Activated CD8-positive, alpha-beta T cell treated with anti-CD3 and anti-CD28 coated beads, Interleukin-2, amount 10 ng/mL, durations not matched to agents 7 days and 5 days (primary cell): ENCODE measurements around the gene LCE3E. TPM values are rescaled to one million over a fixed set of nuclear protein-coding genes. Genes with fewer than 3 reads are reported as not detected.

Source experiments
- ATAC-seq: fragments of 150-1000 bp; cut with Tn5 transposase; one replicate; pipeline ENCODE4 v1.10.0; 2021; ENCODE audit warnings: moderate library complexity
- CTCF ChIA-PET: fragments of 350-600 bp; sonication (Branson Sonifier 250); formaldehyde crosslinking; loops from one replicate; lab custom pipeline; 2021; ENCODE audit warnings: antibody characterized with exemption; lab: Charles Lee
- POLR2A ChIA-PET: fragments of 350-600 bp; sonication (Branson Sonifier 250); formaldehyde crosslinking; loops from one replicate; lab custom pipeline; 2021; ENCODE audit warnings: antibody characterized with exemption; lab: Charles Lee
- DNase-seq: peaks from one replicate; pipeline ENCODE4 v3.0.0-alpha.2; 2020
- H3K27ac Mint-ChIP-seq: one replicate; pipeline ENCODE4 v1.8.0; 2021; ENCODE audit warnings: mild to moderate bottlenecking, mixed read lengths
- H3K27me3 Mint-ChIP-seq: one replicate; pipeline ENCODE4 v1.8.0; 2021; ENCODE audit warnings: low read depth, mixed read lengths
- H3K36me3 Mint-ChIP-seq: one replicate; pipeline ENCODE4 v1.8.0; 2021; ENCODE audit warnings: low read depth, mixed read lengths
- H3K4me1 Mint-ChIP-seq: one replicate; pipeline ENCODE4 v1.8.0; 2021; ENCODE audit warnings: low read depth, mixed read lengths
- H3K4me3 Mint-ChIP-seq: one replicate; pipeline ENCODE4 v1.8.0; 2021; ENCODE audit warnings: mild to moderate bottlenecking, mixed read lengths
- H3K9me3 Mint-ChIP-seq: one replicate; pipeline ENCODE4 v1.8.0; 2022; ENCODE audit warnings: mixed read lengths; ENCODE audit not compliant: insufficient read depth
- total RNA-seq, 2 experiments: library from RNA; stranded (reverse); gene quantifications; one replicate each; pipeline ENCODE4 v1.2.3, GENCODE V29; 2021

Gene LCE3E
- total RNA-seq, 2 experiments from 2014 or later = not detected

GRCh38 chr1:152546704-152547103, 19.9 kb downstream of the LCE3E start:
- Mint-ChIP-seq H3K36me3 (no peaks in the 10 kb centered on the region), H3K9me3 (no peaks in the 10 kb centered on the region), H3K27me3 (no peaks in the 10 kb centered on the region), H3K4me1 (no peaks in the 10 kb centered on the region), H3K27ac (no peak overlapping the region), H3K4me3 (no peak overlapping the region)
- no peak for DNase-seq
- ATAC-seq = no peak
- POLR2A ChIA-PET = no interaction called here
- CTCF ChIA-PET = no interaction called here

- Mint-ChIP-seq H3K9me3 (no peaks in the 10 kb centered on the region), H3K27ac (no peak overlapping the region), H3K36me3 (no peaks in the 10 kb centered on the region), H3K4me3 (no peak overlapping the region), H3K27me3 (no peaks in the 10 kb centered on the region), H3K4me1 (no peaks in the 10 kb centered on the region)
- no peak for ATAC-seq
- CTCF ChIA-PET = interaction anchor here (0.9 to 1.4 kb wide), 2 partner anchors 9 to 327 kb away, joined by 3 to 4 read pairs; no protein-coding TSS in a partner anchor
- DNase-seq = no peak
- POLR2A ChIA-PET = no interaction called here
These were observed 22.8 kb downstream of the LCE3E start for GRCh38 chr1:152543820-152544219.

GRCh38 chr1:152539901-152540300, 26.7 kb downstream of the LCE3E start:
- H3K36me3 Mint-ChIP-seq = no peaks in the 10 kb centered on the region
- DNase-seq = no peak
- H3K9me3 Mint-ChIP-seq = no peaks in the 10 kb centered on the region
- ATAC-seq = no peak
- CTCF ChIA-PET = no interaction called here
- H3K27me3 Mint-ChIP-seq = no peaks in the 10 kb centered on the region
- H3K4me3 Mint-ChIP-seq = no peak overlapping the region
- POLR2A ChIA-PET = no interaction called here
- H3K27ac Mint-ChIP-seq = no peak overlapping the region
- H3K4me1 Mint-ChIP-seq = no peaks in the 10 kb centered on the region

- no peaks in the 10 kb centered on the region for H3K9me3 Mint-ChIP-seq
- no peaks in the 10 kb centered on the region for H3K36me3 Mint-ChIP-seq
- ATAC-seq (no peak), DNase-seq (no peak)
- no peak overlapping the region for H3K4me3 Mint-ChIP-seq
- POLR2A ChIA-PET = no interaction called here
- CTCF ChIA-PET = no interaction called here
- H3K4me1 Mint-ChIP-seq = no peaks in the 10 kb centered on the region
- no peaks in the 10 kb centered on the region for H3K27me3 Mint-ChIP-seq
- H3K27ac Mint-ChIP-seq = no peak overlapping the region
These were observed 29.1 kb downstream of the LCE3E start for GRCh38 chr1:152537496-152537895.

- POLR2A ChIA-PET = no interaction called here
- Mint-ChIP-seq H3K9me3 (no peaks in the 10 kb centered on the region), H3K27ac (no peak overlapping the region), H3K4me1 (no peaks in the 10 kb centered on the region), H3K4me3 (no peak overlapping the region), H3K27me3 (peaks cover 4% of the 10 kb centered on the region), H3K36me3 (no peaks in the 10 kb centered on the region)
- ATAC-seq (no peak), DNase-seq (no peak)
- CTCF ChIA-PET = no interaction called here
These were observed 30.8 kb downstream of the LCE3E start for GRCh38 chr1:152535774-152536173.

GRCh38 chr1:152533327-152533938, 33.1 kb downstream of the LCE3E start:
- ChIA-PET POLR2A (no interaction called here), CTCF (interaction anchor here (1.1 kb wide), 1 partner anchor 35 kb away, joined by 4 read pairs; no protein-coding TSS in a partner anchor)
- no peaks in the 10 kb centered on the region for H3K9me3 Mint-ChIP-seq
- no peaks in the 10 kb centered on the region for H3K36me3 Mint-ChIP-seq
- H3K27me3 Mint-ChIP-seq = peaks cover 19% of the 10 kb centered on the region
- no peaks in the 10 kb centered on the region for H3K4me1 Mint-ChIP-seq
- no peak overlapping the region for H3K27ac Mint-ChIP-seq
- ATAC-seq (no peak), DNase-seq (peak; percentile 34)
- H3K4me3 Mint-ChIP-seq = no peak overlapping the region

- no peaks in the 10 kb centered on the region for H3K36me3 Mint-ChIP-seq
- H3K27ac Mint-ChIP-seq = no peak overlapping the region
- no peaks in the 10 kb centered on the region for H3K4me1 Mint-ChIP-seq
- ATAC-seq (no peak), DNase-seq (no peak)
- H3K27me3 Mint-ChIP-seq = peaks cover 17% of the 10 kb centered on the region
- ChIA-PET CTCF (no interaction called here), POLR2A (no interaction called here)
- no peak overlapping the region for H3K4me3 Mint-ChIP-seq
- no peaks in the 10 kb centered on the region for H3K9me3 Mint-ChIP-seq
These were observed 41.4 kb downstream of the LCE3E start for GRCh38 chr1:152525080-152525641.

GRCh38 chr1:152520561-152521090, 46.0 kb downstream of the LCE3E start:
- H3K36me3 Mint-ChIP-seq = no peaks in the 10 kb centered on the region
- peaks cover 21% of the 10 kb centered on the region for H3K27me3 Mint-ChIP-seq
- CTCF ChIA-PET = no interaction called here
- no peaks in the 10 kb centered on the region for H3K9me3 Mint-ChIP-seq
- no peaks in the 10 kb centered on the region for H3K4me1 Mint-ChIP-seq
- no peak overlapping the region for H3K27ac Mint-ChIP-seq
- ATAC-seq = no peak
- H3K4me3 Mint-ChIP-seq = no peak overlapping the region
- no peak for DNase-seq
- POLR2A ChIA-PET = no interaction called here

GRCh38 chr1:152519851-152520250, 46.7 kb downstream of the LCE3E start:
- ChIA-PET CTCF (no interaction called here), POLR2A (no interaction called here)
- H3K9me3 Mint-ChIP-seq = no peaks in the 10 kb centered on the region
- no peaks in the 10 kb centered on the region for H3K4me1 Mint-ChIP-seq
- H3K27ac Mint-ChIP-seq = no peak overlapping the region
- ATAC-seq = no peak
- H3K36me3 Mint-ChIP-seq = no peaks in the 10 kb centered on the region
- peaks cover 25% of the 10 kb centered on the region for H3K27me3 Mint-ChIP-seq
- no peak overlapping the region for H3K4me3 Mint-ChIP-seq
- DNase-seq = no peak

- Mint-ChIP-seq H3K27ac (no peak overlapping the region), H3K27me3 (peaks cover 41% of the 10 kb centered on the region), H3K4me1 (no peaks in the 10 kb centered on the region), H3K9me3 (no peaks in the 10 kb centered on the region), H3K4me3 (no peak overlapping the region), H3K36me3 (no peaks in the 10 kb centered on the region)
- POLR2A ChIA-PET = no interaction called here
- DNase-seq = no peak
- no peak for ATAC-seq
- CTCF ChIA-PET = no interaction called here
These were observed 49.3 kb downstream of the LCE3E start for GRCh38 chr1:152517237-152517811.

GRCh38 chr1:152516082-152516481, 50.5 kb downstream of the LCE3E start:
- Mint-ChIP-seq H3K36me3 (no peaks in the 10 kb centered on the region), H3K9me3 (no peaks in the 10 kb centered on the region), H3K4me1 (no peaks in the 10 kb centered on the region), H3K27me3 (peaks cover 48% of the 10 kb centered on the region), H3K27ac (no peak overlapping the region), H3K4me3 (no peak overlapping the region)
- DNase-seq (no peak), ATAC-seq (no peak)
- ChIA-PET POLR2A (no interaction called here), CTCF (no interaction called here)
